HEK293T (cell line): ENCODE measurements around the gene CLCNKA.

Experiments used
- ARNT ChIP-seq: fragments of 450-650 bp; IDR thresholded peaks from 2 replicates; pipeline ENCODE4 v1.6.1; 2017; ENCODE audit warnings: mild to moderate bottlenecking
- BHLHE40 ChIP-seq: fragments of 450-650 bp; IDR thresholded peaks from 2 replicates; pipeline ENCODE4 v1.6.1; 2016; ENCODE audit warnings: mild to moderate bottlenecking, moderate library complexity, borderline replicate concordance
- CTBP1 ChIP-seq: fragments of 450-650 bp; IDR thresholded peaks from 2 replicates; pipeline ENCODE4 v1.6.1; 2016; ENCODE audit warnings: borderline replicate concordance
- FOXA1 ChIP-seq: fragments of 450-650 bp; IDR thresholded peaks from 2 replicates; pipeline ENCODE4 v1.6.1; 2016; ENCODE audit warnings: mild to moderate bottlenecking
- FOXK2 ChIP-seq: fragments of 450-650 bp; IDR thresholded peaks from 2 replicates; pipeline ENCODE4 v1.6.1; 2016; ENCODE audit warnings: mild to moderate bottlenecking
- FOXM1 ChIP-seq: fragments of 450-650 bp; IDR thresholded peaks from 2 replicates; pipeline ENCODE4 v1.6.1; 2017; ENCODE audit warnings: mild to moderate bottlenecking, borderline replicate concordance
- HDGF ChIP-seq: fragments of 450-650 bp; IDR thresholded peaks from 2 replicates; pipeline ENCODE4 v1.6.1; 2017; ENCODE audit warnings: antibody characterized with exemption, borderline replicate concordance
- L3MBTL2 ChIP-seq: fragments of 450-650 bp; conservative IDR thresholded peaks from 2 replicates; pipeline ENCODE4 v1.6.1; 2016; ENCODE audit warnings: mild to moderate bottlenecking
- NFRKB ChIP-seq: fragments of 450-650 bp; IDR thresholded peaks from 2 replicates; pipeline ENCODE4 v1.6.1; 2016; ENCODE audit warnings: mild to moderate bottlenecking, moderate library complexity
- SP1 ChIP-seq: fragments of 450-650 bp; IDR thresholded peaks from 2 replicates; pipeline ENCODE4 v1.6.1; 2017
- SUZ12 ChIP-seq: fragments of 450-650 bp; IDR thresholded peaks from 2 replicates; pipeline ENCODE4 v1.6.1; 2016; ENCODE audit warnings: mild to moderate bottlenecking
- TARDBP ChIP-seq: fragments of 450-650 bp; IDR thresholded peaks from 2 replicates; pipeline ENCODE4 v1.6.1; 2016
- ZNF384 ChIP-seq: fragments of 450-650 bp; IDR thresholded peaks from 2 replicates; pipeline ENCODE4 v1.6.1; 2016
- TF ChIP-seq, protein P1 (sequence below): fragments of 450-650 bp; IDR thresholded peaks from 2 replicates; pipeline ENCODE4 v1.6.1; 2016

DNA sequence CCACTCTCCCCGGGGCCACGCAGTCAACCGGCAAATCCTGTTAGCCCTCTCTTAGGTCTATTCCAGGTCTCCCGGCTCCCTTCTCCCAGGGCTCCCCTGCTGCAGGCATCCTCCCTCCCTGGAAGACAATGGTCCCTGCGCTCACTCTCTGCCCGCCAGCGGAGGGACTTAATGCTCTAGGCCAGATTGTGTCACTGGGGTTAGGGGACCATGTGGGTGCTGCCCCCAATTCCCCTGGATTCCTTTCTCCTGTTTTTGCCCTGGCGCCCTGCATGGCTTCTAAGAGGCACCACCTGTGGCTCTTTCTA, 43.4 kb downstream of the CLCNKA start:
- no peak for TF ChIP-seq SP1
- no peak for TF ChIP-seq FOXK2
- no peak for TF ChIP-seq FOXA1
- TF ChIP-seq ZNF384, result no peak
- TF ChIP-seq, protein P1, sequence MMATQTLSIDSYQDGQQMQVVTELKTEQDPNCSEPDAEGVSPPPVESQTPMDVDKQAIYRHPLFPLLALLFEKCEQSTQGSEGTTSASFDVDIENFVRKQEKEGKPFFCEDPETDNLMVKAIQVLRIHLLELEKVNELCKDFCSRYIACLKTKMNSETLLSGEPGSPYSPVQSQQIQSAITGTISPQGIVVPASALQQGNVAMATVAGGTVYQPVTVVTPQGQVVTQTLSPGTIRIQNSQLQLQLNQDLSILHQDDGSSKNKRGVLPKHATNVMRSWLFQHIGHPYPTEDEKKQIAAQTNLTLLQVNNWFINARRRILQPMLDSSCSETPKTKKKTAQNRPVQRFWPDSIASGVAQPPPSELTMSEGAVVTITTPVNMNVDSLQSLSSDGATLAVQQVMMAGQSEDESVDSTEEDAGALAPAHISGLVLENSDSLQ, result no peak
- TF ChIP-seq BHLHE40, result no peak
- no peak for TF ChIP-seq TARDBP
- no peak for TF ChIP-seq ARNT
- no peak for TF ChIP-seq HDGF
- TF ChIP-seq L3MBTL2, result no peak
- TF ChIP-seq CTBP1, result no peak
- no peak for TF ChIP-seq NFRKB
- TF ChIP-seq FOXM1, result no peak
- TF ChIP-seq SUZ12, result no peak
